Loucy (cell line): Measurements from ENCODE around the gene WNK1.
"Not testable (repeated sequence)": the region's sequence is repeated elsewhere in the genome, so short reads cannot be mapped to it uniquely, and the experiment has no call there.

Experiments used
- H2AFZ ChIP-seq: fragments of 200-600 bp; sonication (generic); 2 replicates; pipeline ENCODE4 v1.6.0; 2016; ENCODE audit warnings: antibody characterized with exemption, mild to moderate bottlenecking, low read length, moderate library complexity
- H3F3A ChIP-seq: fragments of 200-600 bp; 2 replicates; pipeline ENCODE4 v1.6.0; 2016; ENCODE audit warnings: antibody characterized with exemption, low read depth, mild to moderate bottlenecking
- H3K27me3 ChIP-seq: fragments of 200-600 bp; sonication (generic); 2 replicates; pipeline ENCODE4 v1.6.1; 2014; ENCODE audit warnings: low read length, mild to moderate bottlenecking; ENCODE audit not compliant: insufficient read depth, poor library complexity, severe bottlenecking
- H3K36me3 ChIP-seq: fragments of 200-600 bp; sonication (generic); 2 replicates; pipeline ENCODE4 v1.6.1; 2016; ENCODE audit warnings: low read length; ENCODE audit not compliant: insufficient read depth
- H3K4me1 ChIP-seq: fragments of 200-600 bp; sonication (generic); 2 replicates; pipeline ENCODE4 v1.5.1; 2014; ENCODE audit warnings: low read length, mild to moderate bottlenecking; ENCODE audit not compliant: insufficient read depth, poor library complexity, severe bottlenecking
- H3K4me2 ChIP-seq: fragments of 200-600 bp; sonication (generic); 2 replicates; pipeline ENCODE4 v1.6.0; 2014; ENCODE audit warnings: antibody characterized with exemption, low read length, low read depth, mild to moderate bottlenecking; ENCODE audit not compliant: poor library complexity, severe bottlenecking
- H3K4me3 ChIP-seq: fragments of 200-600 bp; sonication (generic); 2 replicates; pipeline ENCODE4 v1.5.1; 2014; ENCODE audit warnings: low read length, mild to moderate bottlenecking, mixed read lengths; ENCODE audit not compliant: poor library complexity, severe bottlenecking
- H3K79me2 ChIP-seq: fragments of 200-600 bp; sonication (generic); 2 replicates; pipeline ENCODE4 v1.6.1; 2014; ENCODE audit warnings: low read length; ENCODE audit not compliant: insufficient read depth
- H3K9ac ChIP-seq: fragments of 200-600 bp; sonication (generic); 2 replicates; pipeline ENCODE4 v1.6.0; 2014; ENCODE audit warnings: mild to moderate bottlenecking, low read depth, low read length, moderate library complexity; ENCODE audit not compliant: poor library complexity, severe bottlenecking
- H3K9me2 ChIP-seq: fragments of 200-600 bp; sonication (generic); replicated peaks from 2 replicates; pipeline ENCODE4 v1.6.1; 2016; ENCODE audit warnings: low read depth, low read length, mixed read lengths
- H3K9me3 ChIP-seq: fragments of 200-600 bp; sonication (generic); 2 replicates; pipeline ENCODE4 v1.6.1; 2014; ENCODE audit warnings: mild to moderate bottlenecking, antibody characterized with exemption, low read length, low read depth; ENCODE audit not compliant: insufficient read depth
- H4K20me1 ChIP-seq: fragments of 200-600 bp; sonication (generic); 2 replicates; pipeline ENCODE4 v1.6.0; 2014; ENCODE audit warnings: antibody characterized with exemption, low read length, mild to moderate bottlenecking; ENCODE audit not compliant: insufficient read depth, poor library complexity, severe bottlenecking
- EZH2phosphoT487 ChIP-seq: fragments of 200-600 bp; IDR thresholded peaks from 2 replicates; pipeline ENCODE4 v1.6.1; 2018; ENCODE audit warnings: antibody characterized with exemption, mild to moderate bottlenecking, moderate library complexity, borderline replicate concordance
- TF ChIP-seq, protein P1 (sequence below): fragments of 200-600 bp; sonication (generic); conservative IDR thresholded peaks from 2 replicates; pipeline ENCODE4 v1.5.1; 2014; ENCODE audit warnings: mild to moderate bottlenecking, antibody characterized with exemption, low read length

Gene WNK1

DNA sequence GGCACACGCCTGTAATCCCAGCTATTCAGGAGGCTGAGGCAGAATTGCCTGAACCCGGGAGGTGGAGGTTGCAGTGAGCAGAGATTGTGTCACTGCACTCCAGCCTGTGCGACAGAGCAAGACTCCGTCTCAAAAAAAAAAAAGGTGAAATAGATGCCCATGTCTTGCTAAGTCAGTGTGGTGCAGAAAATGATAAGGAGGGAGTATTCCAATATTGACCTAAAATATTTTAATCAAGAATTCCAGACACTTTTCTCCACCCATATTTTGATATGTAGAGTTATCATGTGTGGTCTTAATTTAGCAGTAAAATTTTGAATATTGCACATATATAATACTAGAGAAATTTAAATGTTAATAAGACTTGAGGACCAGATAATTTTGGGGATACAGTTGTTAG lies 57.7 kb downstream of the WNK1 start:
- no peak overlapping the region for H3K4me3 ChIP-seq
- peaks cover 93% of the 10 kb centered on the region for H4K20me1 ChIP-seq
- H3F3A ChIP-seq = peaks cover 8% of the 10 kb centered on the region; the same call in 1 of the 2 replicates
- H3K9me2 ChIP-seq = no peaks in the 10 kb centered on the region
- H3K36me3 ChIP-seq = peaks cover 16% of the 10 kb centered on the region
- no peaks in the 10 kb centered on the region for H3K27me3 ChIP-seq
- no peak overlapping the region for H3K9ac ChIP-seq
- TF ChIP-seq EZH2phosphoT487 = no peak
- TF ChIP-seq, protein P1, sequence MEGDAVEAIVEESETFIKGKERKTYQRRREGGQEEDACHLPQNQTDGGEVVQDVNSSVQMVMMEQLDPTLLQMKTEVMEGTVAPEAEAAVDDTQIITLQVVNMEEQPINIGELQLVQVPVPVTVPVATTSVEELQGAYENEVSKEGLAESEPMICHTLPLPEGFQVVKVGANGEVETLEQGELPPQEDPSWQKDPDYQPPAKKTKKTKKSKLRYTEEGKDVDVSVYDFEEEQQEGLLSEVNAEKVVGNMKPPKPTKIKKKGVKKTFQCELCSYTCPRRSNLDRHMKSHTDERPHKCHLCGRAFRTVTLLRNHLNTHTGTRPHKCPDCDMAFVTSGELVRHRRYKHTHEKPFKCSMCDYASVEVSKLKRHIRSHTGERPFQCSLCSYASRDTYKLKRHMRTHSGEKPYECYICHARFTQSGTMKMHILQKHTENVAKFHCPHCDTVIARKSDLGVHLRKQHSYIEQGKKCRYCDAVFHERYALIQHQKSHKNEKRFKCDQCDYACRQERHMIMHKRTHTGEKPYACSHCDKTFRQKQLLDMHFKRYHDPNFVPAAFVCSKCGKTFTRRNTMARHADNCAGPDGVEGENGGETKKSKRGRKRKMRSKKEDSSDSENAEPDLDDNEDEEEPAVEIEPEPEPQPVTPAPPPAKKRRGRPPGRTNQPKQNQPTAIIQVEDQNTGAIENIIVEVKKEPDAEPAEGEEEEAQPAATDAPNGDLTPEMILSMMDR = no peak
- H2AFZ ChIP-seq = no peak overlapping the region
- H3K9me3 ChIP-seq = no peaks in the 10 kb centered on the region
- peaks cover 46% of the 10 kb centered on the region for H3K4me1 ChIP-seq
- H3K4me2 ChIP-seq = no peak overlapping the region
- H3K79me2 ChIP-seq = peaks cover 99% of the 10 kb centered on the region

DNA sequence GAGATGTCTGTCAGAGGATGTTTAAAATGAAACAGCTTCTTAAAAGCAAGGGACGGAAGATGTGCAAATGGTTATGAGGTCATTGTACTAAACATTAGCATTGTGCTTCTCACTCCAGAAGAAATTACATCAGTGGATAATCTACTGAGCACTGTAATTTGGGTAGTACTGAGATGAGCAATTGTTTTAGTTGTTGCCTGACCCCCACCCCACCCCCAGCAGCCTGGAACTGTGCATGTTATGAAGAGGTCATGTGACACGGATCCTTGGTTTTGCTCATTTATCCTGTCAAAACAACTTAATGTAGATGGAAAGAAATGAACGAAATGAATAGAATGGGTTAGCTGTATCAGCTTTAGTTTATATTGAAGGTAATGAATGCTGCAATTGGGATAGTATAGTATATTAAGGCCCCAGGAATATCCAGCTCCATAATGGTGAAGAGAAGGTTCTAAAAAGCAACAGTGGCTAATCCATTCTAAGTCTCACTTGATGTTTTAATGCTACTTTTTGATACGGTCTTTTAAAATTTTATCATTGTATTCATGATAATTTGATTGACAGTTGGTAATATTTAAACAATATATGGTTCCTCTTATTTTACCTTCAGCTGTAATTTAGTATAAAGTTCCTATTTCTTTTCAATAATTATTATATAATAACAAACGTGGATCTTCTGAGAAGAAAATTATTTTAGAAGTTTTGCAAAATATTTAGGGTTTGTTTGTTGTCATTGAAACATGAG lies 58.5 kb downstream of the WNK1 start:
- Histone ChIP-seq H3K9me3 (no peaks in the 10 kb centered on the region), H3K4me2 (no peak overlapping the region), H4K20me1 (peaks cover 93% of the 10 kb centered on the region), H3K79me2 (peaks cover 99% of the 10 kb centered on the region), H2AFZ (no peak overlapping the region), H3K4me1 (peaks cover 45% of the 10 kb centered on the region), H3K27me3 (no peaks in the 10 kb centered on the region), H3K9me2 (no peaks in the 10 kb centered on the region), H3K36me3 (peaks cover 23% of the 10 kb centered on the region), H3K4me3 (no peak overlapping the region), H3K9ac (no peak overlapping the region), H3F3A (peaks cover 8% of the 10 kb centered on the region; the same call in 1 of the 2 replicates)
- no peak for TF ChIP-seq EZH2phosphoT487

DNA sequence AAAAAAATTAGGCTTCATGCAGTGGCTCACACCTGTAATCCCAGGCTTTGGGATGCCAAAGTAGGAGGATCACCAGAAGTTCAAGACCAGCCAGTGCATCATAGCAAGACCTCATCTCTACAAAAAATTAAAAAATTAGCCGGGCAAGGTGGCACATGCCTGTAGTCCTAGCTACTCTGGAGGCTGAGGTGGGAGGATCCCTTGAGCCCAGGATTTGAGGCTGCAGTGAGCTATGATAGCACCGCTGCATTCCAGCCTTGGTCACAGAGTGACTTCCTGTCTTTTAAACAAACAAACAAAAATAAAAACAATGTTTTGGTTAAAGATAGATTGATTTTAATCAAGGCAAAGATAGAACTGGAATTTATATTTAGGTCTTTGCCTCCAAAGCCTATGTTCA lies 60.6 kb downstream of the WNK1 start:
- H3K9me2 ChIP-seq = no peaks in the 10 kb centered on the region
- peaks cover 42% of the 10 kb centered on the region for H3K36me3 ChIP-seq
- no peaks in the 10 kb centered on the region for H3K27me3 ChIP-seq
- no peak overlapping the region for H3K4me3 ChIP-seq
- no peaks in the 10 kb centered on the region for H3F3A ChIP-seq
- no peak overlapping the region for H2AFZ ChIP-seq
- H3K4me1 ChIP-seq = peaks cover 26% of the 10 kb centered on the region
- H3K4me2 ChIP-seq = no peak overlapping the region
- TF ChIP-seq EZH2phosphoT487 = no peak
- TF ChIP-seq, protein P1 = no peak
- H3K9me3 ChIP-seq = no peaks in the 10 kb centered on the region
- peaks cover 86% of the 10 kb centered on the region for H4K20me1 ChIP-seq
- peaks cover 99% of the 10 kb centered on the region for H3K79me2 ChIP-seq
- H3K9ac ChIP-seq = no peak overlapping the region

DNA sequence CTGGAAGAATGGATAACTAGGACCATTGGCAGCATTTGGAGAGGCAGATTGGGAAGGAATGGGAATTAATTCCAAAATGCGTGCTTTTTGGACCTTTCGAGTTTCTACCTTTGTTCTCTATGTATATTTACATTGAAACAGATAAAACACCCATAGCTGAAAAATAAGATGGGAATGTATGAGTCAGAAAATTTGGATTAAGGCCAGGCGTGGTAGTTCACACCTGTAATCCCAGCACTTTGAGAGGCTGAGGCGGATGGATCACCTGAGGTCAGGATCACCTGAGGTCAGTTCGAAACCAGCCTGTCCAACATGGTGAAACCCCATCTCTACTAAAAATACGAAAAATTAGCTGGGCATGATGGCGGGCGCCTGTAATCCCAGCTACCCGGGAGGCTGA lies 65.1 kb downstream of the WNK1 start:
- peaks cover 99% of the 10 kb centered on the region for H3K79me2 ChIP-seq
- H2AFZ ChIP-seq, H3K9me2 ChIP-seq, H3K4me2 ChIP-seq, H3K9me3 ChIP-seq, H3K4me3 ChIP-seq, H3F3A ChIP-seq, H3K27me3 ChIP-seq, H3K4me1 ChIP-seq, H3K9ac ChIP-seq: not testable (repeated sequence)
- peaks cover 85% of the 10 kb centered on the region for H4K20me1 ChIP-seq
- H3K36me3 ChIP-seq = peaks cover 62% of the 10 kb centered on the region
